Right lobe of liver (tissue), 6 donors: Measurements from ENCODE around the gene UBE3B. TPM values are rescaled to one million over a fixed set of nuclear protein-coding genes. Genes with fewer than 3 reads are reported as not detected.

ENCODE experiments used
- ATAC-seq, 4 donors: fragments of 200-7000 bp; cut with Tn5 transposase; one replicate each; pipeline ENCODE4 v1.9.1; 2020; ENCODE audit warnings: mild to moderate bottlenecking in 4 of 4, moderate library complexity in 4 of 4
- DNase-seq, 3 donors: peaks; one replicate each; pipeline ENCODE4 v3.0.0-alpha.2; 2020
- H3K27ac ChIP-seq, 3 donors: fragments of 200-600 bp; one replicate each; pipeline ENCODE4 v1.8.0; 2022
- H3K27me3 ChIP-seq, 2 donors: fragments of 200-600 bp; one replicate each; pipeline ENCODE4 v1.8.0; 2022
- H3K36me3 ChIP-seq, 4 donors: fragments of 200-600 bp; sonication (generic) in 1 of 4; one replicate each; pipeline versions ENCODE4 v1.5.1 to v1.8.0; 2017 to 2022; ENCODE audit warnings: control low read depth in 1 of 4
- H3K4me1 ChIP-seq, 4 donors: fragments of 200-600 bp; sonication (generic) in 1 of 4; one replicate each; pipeline versions ENCODE4 v1.5.1 to v1.8.0; 2017 to 2022; ENCODE audit warnings: control low read depth in 1 of 4
- H3K4me3 ChIP-seq, 3 donors: fragments of 200-600 bp; one replicate each; pipeline ENCODE4 v1.8.0; 2022
- H3K9me3 ChIP-seq, 4 donors: fragments of 200-600 bp; sonication (generic) in 1 of 4; one replicate each; pipeline versions ENCODE4 v1.5.1 to v1.8.0; 2017 to 2022; ENCODE audit warnings: control low read depth in 1 of 4
- POLR2A ChIP-seq: fragments of 450-650 bp; IDR thresholded peaks from one replicate; pipeline ENCODE4 v1.6.1; 2017; ENCODE audit warnings: antibody characterized with exemption, mild to moderate bottlenecking
- WGBS: methylation state at CpG from one replicate; pipeline ENCODE4 v1.1.6; 2018; ENCODE audit warnings: low coverage, low lambda C conversion rate; ENCODE audit not compliant: insufficient coverage; ENCODE audit errors: missing lambda C conversion rate; 5-methylcytosine and 5-hydroxymethylcytosine counted together
- intact Hi-C, 2 donors: fragments of 100-400 bp; cut with DNase I; formaldehyde crosslinking; loops; one replicate each; pipeline versions ENCODE4 v1.11.2 to v1.14.1; 2022
- total RNA-seq, 6 experiments: library from RNA; depleted of rRNA in 2 of 6; stranded (reverse); fragments of >200 nt in 2 of 6; fragmentation: NEBNext Ultra II Directional in 3 of 6; extraction: Animal tissue kit (Norgen Biotek cat#: 25700) in 3 of 6; gene quantifications; one replicate each; pipeline versions ENCODE4 v1.1.0 to v1.2.4, GENCODE V29; 2016 to 2023
- TF ChIP-seq, protein P1 (sequence below), 4 donors: fragments of 200-600 bp in 3 of 4; fragments of 450-650 bp in 1 of 4; IDR thresholded peaks; one replicate each; pipeline versions ENCODE4 v1.5.1 to v1.8.0; 2016 to 2022; ENCODE audit warnings: antibody characterized with exemption in 4 of 4, mild to moderate bottlenecking in 2 of 4
- donor health status: DM: no; HTN: yes; CAD: no.
- donor health status: DM: no; HTN: no; CAD: no.
- donor health status: DM: no; HTN: no; CAD: no.
- donor health status: DM: no; HTN: yes; CAD: no.
- donor health status: DM: no; HTN: yes; CAD: no.

UBE3B gene
- total RNA-seq, 6 experiments from 2014 or later, result 15.3 to 31.8 (median 22.5) TPM

DNA sequence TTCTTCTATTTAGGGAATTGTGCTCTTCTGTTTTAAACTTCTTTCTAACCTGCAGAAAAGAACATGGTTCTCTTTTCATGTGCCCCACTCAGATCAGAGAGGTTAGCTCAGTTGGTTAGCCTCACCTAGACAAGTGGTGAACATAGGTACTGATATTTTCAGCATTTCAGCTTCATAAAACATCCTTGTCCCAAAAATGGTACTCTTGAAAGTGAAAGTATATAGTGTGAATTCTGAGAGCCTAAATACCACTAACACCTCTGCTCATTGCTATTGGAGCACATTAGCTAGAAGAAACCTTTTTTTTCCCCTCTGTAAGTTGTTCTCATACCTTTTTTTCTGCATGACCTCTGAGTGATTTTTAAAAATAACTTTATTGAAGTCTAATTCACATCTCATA is 17.6 kb downstream of the UBE3B start:
- intact Hi-C loops, result no loop called here
- Histone ChIP-seq H3K9me3 (no peaks in the 10 kb centered on the region), H3K4me3 (no peak overlapping the region), H3K27me3 (no peaks in the 10 kb centered on the region), H3K27ac (no peak overlapping the region), H3K36me3 (peaks cover 0 to 56% (median 28%) of the 10 kb centered on the region in 4 donors), H3K4me1 (no peaks in the 10 kb centered on the region)
- TF ChIP-seq, protein P1, sequence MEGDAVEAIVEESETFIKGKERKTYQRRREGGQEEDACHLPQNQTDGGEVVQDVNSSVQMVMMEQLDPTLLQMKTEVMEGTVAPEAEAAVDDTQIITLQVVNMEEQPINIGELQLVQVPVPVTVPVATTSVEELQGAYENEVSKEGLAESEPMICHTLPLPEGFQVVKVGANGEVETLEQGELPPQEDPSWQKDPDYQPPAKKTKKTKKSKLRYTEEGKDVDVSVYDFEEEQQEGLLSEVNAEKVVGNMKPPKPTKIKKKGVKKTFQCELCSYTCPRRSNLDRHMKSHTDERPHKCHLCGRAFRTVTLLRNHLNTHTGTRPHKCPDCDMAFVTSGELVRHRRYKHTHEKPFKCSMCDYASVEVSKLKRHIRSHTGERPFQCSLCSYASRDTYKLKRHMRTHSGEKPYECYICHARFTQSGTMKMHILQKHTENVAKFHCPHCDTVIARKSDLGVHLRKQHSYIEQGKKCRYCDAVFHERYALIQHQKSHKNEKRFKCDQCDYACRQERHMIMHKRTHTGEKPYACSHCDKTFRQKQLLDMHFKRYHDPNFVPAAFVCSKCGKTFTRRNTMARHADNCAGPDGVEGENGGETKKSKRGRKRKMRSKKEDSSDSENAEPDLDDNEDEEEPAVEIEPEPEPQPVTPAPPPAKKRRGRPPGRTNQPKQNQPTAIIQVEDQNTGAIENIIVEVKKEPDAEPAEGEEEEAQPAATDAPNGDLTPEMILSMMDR (IDR thresholded peaks at IDR 0.05), result no peak
- no peak for TF ChIP-seq POLR2A
- no peak for ATAC-seq
- no peak for DNase-seq

DNA sequence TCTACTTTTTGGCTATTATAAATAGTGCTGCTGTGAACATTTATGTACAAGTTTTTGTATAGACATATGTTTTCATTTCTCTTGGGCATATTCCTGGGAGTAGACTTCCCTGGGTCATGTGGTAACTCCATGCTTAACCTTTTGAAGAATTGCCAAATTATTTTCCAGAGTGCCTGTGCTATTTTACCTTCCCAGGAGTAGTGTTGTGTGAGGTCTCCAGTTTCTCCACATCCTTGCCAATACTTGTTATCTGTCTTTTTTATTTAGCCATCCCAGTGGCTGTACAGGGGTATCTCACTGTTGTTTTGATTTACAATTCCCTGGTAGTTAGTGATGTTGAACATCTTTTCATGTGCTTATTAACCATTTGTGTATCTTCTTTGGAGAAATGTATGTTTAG is 18.9 kb downstream of the UBE3B start:
- Histone ChIP-seq H3K9me3 (no peaks in the 10 kb centered on the region), H3K36me3 (peaks cover 0 to 58% (median 28%) of the 10 kb centered on the region in 4 donors), H3K27me3 (no peaks in the 10 kb centered on the region), H3K27ac (no peak overlapping the region), H3K4me1 (no peaks in the 10 kb centered on the region), H3K4me3 (no peak overlapping the region)
- no peak for TF ChIP-seq POLR2A
- TF ChIP-seq, protein P1 (IDR thresholded peaks at IDR 0.05), result no peak
- DNase-seq, result no peak
- intact Hi-C loops, result no loop called here
- no peak for ATAC-seq

DNA sequence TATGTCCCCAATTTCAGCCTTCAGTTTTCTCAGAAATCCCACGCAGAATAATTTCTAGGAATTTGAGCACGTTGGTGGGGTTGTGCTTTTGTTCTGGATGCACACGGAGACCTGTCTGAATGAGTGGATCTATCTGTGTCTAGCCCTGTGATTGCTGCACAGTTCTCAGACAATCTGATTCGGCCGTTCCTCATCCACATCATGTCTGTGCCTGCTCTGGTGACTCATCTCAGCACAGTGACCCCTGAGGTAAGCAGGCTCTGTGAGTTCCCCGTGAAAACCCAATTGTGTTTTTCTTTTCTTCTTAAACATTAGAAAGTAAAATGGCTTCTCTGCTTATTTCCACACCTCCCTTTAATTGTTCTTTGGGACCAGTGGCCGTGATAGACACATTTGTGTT is 20.2 kb downstream of the UBE3B start:
- H3K9me3 ChIP-seq, result no peaks in the 10 kb centered on the region
- H3K4me3 ChIP-seq, result no peak overlapping the region
- H3K36me3 ChIP-seq, result peaks cover 0 to 64% (median 32%) of the 10 kb centered on the region in 4 donors
- no peaks in the 10 kb centered on the region for H3K27me3 ChIP-seq
- intact Hi-C loops, result no loop called here
- TF ChIP-seq, protein P1 (IDR thresholded peaks at IDR 0.05), result no peak
- TF ChIP-seq POLR2A, result no peak
- H3K4me1 ChIP-seq, result no peaks in the 10 kb centered on the region
- no peak for DNase-seq
- no peak for ATAC-seq
- no peak overlapping the region for H3K27ac ChIP-seq
- 98% methylated on average over 7 of the region's 7 CpGs for WGBS

DNA sequence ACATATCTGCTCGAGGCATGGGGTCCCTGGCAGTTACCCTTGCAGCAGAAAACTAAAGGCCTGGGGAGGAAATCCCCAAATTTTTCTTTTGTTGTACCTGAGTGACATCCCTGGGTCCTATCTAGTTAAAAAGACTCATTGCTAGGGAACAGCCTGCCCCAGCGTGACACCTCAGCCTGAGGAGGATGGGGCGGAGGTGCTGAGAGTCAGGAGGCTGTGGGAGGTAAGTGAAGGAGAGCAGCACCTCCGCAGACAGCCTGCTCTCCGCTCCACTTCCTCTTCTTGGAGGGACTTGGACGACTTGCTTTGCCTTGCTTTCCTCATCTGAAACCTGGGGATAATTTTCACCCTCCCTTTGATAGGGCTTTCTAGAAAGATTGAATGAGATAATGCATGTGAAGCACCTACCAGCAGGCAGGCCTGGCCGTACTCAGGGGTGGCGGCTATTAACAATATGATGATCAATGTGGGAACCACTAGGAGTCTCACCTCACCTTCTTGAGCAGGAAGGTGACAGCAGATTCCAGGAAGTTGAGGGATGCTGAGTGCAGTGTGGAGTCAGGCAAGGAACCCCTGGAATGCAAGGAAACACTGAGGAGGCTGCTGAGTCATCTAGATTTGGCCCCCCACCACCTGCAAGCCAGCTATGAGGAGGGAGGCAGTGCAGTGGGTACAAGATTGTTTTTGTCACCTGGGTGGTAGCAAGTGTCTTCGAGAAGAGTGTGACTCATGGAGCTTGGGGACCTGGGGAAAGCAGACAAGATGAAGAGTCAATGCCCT is 23.2 kb downstream of the UBE3B start:
- WGBS, result 89% methylated on average over 5 of the region's 9 CpGs
- Histone ChIP-seq H3K36me3 (peaks cover 0 to 81% (median 50%) of the 10 kb centered on the region in 4 donors), H3K4me3 (no peak overlapping the region), H3K9me3 (no peaks in the 10 kb centered on the region), H3K4me1 (no peaks in the 10 kb centered on the region), H3K27ac (no peak overlapping the region), H3K27me3 (no peaks in the 10 kb centered on the region)
- ATAC-seq (no peak), DNase-seq (no peak)
- intact Hi-C loops, result no loop called here
- no peak for TF ChIP-seq POLR2A
- TF ChIP-seq, protein P1 (IDR thresholded peaks at IDR 0.05), result no peak

DNA sequence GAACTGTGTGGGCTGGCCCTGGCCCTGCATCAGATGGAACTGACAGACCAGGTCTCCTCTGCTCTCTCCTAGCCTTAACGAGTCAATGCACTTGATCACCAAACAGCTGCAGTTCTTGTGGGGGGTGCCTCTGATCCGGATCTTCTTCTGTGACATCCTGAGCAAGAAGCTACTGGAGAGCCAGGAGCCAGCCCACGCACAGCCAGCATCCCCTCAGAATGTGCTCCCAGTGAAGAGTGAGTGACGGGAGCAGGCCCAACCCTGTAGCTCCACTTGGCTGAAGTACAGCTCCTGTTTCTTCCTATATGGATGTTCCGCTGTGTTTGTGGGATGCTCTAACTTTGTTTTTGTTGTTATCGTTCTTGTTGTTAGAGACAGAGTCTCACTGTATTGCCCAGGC is 23.9 kb downstream of the UBE3B start:
- H3K9me3 ChIP-seq, result no peaks in the 10 kb centered on the region
- intact Hi-C loops, result no loop called here
- DNase-seq, result no peak
- H3K27ac ChIP-seq, result no peak overlapping the region
- ATAC-seq, result no peak
- no peaks in the 10 kb centered on the region for H3K4me1 ChIP-seq
- H3K27me3 ChIP-seq, result no peaks in the 10 kb centered on the region
- 94% methylated on average over 3 of the region's 6 CpGs for WGBS
- H3K4me3 ChIP-seq, result no peak overlapping the region
- H3K36me3 ChIP-seq, result peaks cover 0 to 88% (median 54%) of the 10 kb centered on the region in 4 donors
- TF ChIP-seq, protein P1 (IDR thresholded peaks at IDR 0.05), result no peak
